ENCODE measurements around the gene PLB1.
"Not testable (repeated sequence)": the region's sequence is repeated elsewhere in the genome, so short reads cannot be mapped to it uniquely, and the experiment has no call there.

The PLB1 gene

DNA sequence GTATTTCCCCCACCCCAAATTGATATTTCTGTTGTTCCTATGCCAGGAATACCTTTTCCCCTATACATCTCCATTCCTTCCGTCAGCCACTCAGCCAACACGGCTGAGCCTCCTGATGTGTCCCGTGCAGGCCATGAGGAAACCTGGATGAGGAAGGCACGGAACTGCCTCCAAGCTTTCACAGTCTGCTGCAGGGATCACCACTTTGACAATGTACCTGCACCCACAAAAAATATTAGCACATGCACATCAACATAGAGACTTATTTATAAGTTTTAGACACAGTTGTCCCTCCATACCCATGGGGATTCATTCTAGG, 154.4 kb downstream of the PLB1 start:
- no peak for DNase-seq

- DNase-seq: no peak
Observed at GRCh38 chr2:28652217-28652616, 156.4 kb downstream of the PLB1 start.

DNA sequence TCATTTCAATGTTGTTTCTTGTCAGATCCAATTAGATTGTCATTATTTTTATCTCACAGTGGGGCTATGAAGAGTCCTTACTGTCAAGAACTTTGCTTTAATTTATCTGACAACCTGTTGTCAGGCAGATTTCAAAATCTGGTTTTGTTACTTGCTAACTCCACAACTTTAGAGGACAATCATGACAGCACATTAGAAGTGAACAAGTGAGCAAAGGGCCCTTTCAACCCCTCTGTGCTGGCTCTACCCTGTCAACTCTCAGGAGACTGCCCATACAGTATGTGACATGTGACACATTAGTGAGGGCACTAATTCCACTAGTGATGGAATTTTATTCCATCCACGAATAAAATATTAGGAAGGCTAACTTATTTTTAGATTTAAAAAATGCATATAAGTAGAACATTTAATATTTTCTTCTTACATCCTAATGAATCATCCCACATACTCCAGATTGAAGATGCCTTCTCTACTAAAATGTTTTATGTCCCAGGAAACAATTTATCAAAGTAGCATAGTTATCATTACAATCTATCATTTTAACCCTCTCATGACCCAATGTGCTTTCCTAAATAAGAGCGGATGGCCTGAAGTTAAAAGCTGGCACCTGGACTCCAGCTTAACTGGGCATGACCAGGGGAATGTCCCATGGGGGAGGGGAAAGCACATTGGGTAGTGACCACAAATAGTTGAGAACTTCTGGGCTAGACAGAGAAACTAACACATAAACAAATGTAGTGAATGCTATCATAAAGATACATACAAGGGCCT, 158.2 kb downstream of the PLB1 start:
- DNase-seq: no peak

- no peak for DNase-seq
Observed at GRCh38 chr2:28654663-28655320, 158.9 kb downstream of the PLB1 start.

- no peak for DNase-seq
Observed at GRCh38 chr2:28656937-28657615, 161.2 kb downstream of the PLB1 start.

- no peak for DNase-seq
Observed at GRCh38 chr2:28658369-28658768, 162.5 kb downstream of the PLB1 start.

DNA sequence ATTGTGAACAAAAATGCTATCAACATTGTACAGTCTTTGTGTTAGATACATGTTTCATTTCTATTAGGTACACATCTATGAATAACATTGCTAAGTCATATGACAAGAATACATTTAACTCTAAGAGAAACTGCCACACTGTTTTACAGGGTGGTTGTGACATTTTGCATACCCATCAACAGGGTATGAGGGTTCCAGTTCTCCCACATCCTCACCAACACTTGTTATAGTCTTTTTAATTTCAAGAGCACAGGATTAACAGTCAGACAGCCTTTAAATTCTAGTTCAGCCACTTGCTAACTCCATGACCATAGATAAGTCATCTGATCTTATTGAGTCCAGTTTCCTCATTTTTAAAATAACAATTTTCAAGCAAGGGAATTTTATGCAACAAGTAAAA, 163.3 kb downstream of the PLB1 start:
- DNase-seq: no peak

- DNase-seq: no peak
Observed at GRCh38 chr2:28661589-28662001, 165.7 kb downstream of the PLB1 start.

- DNase-seq: no peak
Observed at GRCh38 chr2:28662044-28662443, 166.2 kb downstream of the PLB1 start.

- DNase-seq: no peak
Observed at GRCh38 chr2:28662468-28663181, 166.8 kb downstream of the PLB1 start.

- no peak for DNase-seq
Observed at GRCh38 chr2:28663359-28663758, 167.5 kb downstream of the PLB1 start.

DNA sequence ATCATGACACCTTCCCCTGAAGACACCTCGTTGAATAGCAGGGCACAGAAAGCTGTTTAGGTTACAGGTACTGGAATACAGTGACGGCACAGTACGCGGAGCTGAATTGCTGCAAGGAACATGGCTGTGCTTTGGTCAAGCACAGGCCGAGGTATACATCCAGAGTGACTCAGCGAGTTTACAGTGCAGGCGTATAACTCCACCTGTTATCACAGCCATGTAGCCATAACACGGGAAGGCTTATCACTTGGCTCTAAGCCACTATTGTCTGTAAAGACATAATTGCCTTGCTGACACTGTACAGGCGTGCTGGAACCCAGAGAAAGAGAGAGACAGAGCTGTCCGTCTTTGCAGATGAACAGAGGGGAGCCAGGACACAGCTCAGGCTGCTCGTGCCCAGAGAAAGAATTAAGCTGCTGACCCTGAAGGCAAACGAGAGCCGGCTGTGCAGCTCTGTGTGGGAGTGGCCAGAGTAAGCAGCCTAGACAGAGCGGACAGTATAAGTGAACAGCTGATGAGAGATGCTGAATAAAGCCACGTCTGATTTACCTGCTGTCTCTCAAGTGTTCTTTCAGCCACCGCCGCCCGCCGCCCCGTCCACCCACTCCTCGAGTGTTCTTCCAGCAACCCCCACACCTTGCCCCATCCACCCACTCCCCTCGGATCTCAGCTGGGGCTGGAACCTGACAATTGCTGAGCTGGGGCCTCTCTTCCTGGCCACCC, 168.4 kb downstream of the PLB1 start:
- no peak for DNase-seq

DNA sequence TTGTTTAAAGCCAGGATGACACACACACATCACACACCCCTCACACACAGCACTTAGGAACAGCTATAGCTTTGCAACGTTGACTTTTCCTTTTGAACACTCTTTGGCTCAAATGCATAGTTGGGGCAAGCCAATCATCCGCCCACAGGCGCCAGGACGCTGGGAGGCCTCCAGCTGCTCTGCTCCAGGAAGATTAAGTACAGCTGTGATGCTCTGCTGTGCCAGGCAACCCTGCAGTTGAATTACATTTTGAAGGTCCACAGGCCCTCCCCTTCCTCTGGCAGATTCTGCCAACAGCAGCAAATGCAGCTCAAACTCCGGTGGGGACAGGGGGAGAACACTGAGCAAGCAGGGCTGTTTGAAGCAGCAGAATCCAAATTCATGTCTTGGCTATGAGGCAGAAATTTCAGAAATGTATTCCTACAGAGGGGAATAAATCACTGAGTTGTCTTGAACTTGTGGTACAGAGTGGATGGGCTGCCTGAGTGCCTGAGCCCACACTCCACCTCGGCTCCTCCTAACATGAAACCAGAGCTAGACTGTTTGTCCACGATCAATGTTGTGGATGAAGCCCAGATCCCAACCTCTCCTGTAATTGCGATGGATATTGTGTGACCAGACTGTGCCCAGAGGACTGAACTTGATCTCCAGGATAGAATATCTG, 169.3 kb downstream of the PLB1 start:
- DNase-seq: no peak

DNA sequence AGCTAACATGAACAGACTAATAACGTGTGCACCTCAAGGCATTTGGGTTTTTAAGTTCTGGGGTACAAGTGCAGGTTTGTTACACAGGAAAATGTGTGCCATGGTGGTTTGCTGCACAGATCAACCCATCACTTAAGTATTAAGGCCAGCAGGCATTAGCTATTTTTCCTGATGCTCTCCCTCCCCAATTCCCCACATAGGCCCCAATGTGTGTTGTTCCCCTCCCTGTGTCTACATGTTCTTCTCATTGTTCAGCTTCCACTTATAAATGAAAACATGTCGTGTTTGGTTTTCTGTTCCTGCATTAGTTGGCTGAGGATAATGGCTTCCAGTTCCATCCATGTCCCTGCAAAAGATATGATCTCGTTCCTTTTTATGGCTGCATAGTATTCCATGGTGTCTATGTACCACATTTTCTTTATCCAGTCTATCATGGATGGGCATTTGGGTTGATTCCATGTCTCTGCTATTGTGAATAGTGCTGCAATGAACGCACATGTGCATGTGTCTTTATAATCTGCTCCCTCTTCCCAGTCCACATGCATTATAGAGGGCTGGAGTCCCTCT, 170.0 kb downstream of the PLB1 start:
- DNase-seq: not testable (repeated sequence)

GRCh38 chr2:28666496-28667184, 170.8 kb downstream of the PLB1 start:
- no peak for DNase-seq

DNA sequence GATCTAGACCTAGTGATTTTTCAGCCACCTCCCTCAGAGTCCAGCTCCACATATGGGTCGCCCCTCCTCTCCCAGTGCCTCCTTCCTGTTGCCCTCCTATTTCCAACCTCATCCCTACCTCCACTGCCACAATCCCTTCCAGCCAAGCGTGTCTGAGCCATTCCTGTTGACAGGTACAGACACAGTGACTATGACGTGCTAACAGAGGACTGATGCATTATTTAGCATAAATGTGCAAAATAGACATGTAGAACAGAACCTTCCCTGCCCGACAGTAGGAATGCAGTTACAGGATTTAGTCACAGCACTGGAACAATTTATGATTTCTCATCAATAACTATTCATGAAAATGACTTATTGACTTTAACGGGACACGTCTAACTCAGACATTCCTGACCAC, 171.4 kb downstream of the PLB1 start:
- DNase-seq: no peak

GRCh38 chr2:28668106-28668814, 172.4 kb downstream of the PLB1 start:
- no peak for DNase-seq

DNA sequence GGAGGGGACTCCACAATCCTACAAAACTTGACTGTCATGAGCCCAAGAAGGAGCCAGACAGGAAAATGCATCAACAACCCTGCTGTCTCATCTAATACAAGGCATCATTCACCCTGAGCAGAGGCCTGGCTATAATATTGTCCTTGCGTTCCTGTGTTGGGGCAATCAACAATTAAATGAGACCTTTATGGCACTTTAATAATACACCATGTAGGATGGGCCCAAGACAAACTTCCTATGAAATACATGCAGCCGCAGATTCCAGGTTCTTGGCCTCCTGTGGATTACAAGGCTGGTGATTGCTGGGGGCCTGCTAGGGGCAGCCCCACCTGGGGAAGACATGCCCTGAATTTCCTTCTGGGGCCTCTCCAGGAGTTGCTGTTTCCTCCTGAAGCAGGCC, 173.0 kb downstream of the PLB1 start:
- DNase-seq: no peak

DNA sequence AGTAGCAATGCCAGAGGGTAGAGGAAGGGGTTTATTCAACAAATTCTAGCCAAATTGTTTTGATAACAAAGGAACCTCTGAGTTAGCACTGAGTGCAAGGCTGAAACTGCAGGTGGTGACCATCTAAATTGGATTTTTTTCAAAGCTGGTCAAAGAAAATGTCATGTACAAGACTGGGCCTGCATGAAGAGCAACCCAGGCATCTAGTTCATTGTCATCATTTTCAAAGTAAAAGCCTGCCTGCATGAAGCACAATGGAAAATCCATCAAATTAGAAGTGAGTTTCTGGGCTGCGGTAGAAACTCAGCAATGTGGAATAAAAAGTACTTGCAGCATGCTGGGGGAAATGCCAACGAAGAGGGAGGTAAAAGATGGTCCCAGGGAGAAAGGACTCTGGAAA, 175.0 kb downstream of the PLB1 start:
- no peak for DNase-seq

GRCh38 chr2:28673338-28673737, 177.5 kb downstream of the PLB1 start:
- no peak for DNase-seq

Data from activated naive CD4-positive, alpha-beta T cell (primary cell).